BE2C (cell line): ENCODE results near the gene LAMA3.

Experiments used
- DNase-seq: peaks from one replicate; pipeline ENCODE4 v3.0.0-alpha.2; 2020
- H3K27me3 ChIP-seq: fragments of 250-450 bp; sonication (Bioruptor Pico); 2 replicates; pipeline ENCODE4 v1.5.1; 2020; ENCODE audit warnings: mild to moderate bottlenecking
- H3K36me3 ChIP-seq: fragments of 250-450 bp; sonication (Bioruptor Pico); 2 replicates; pipeline ENCODE4 v1.5.1; 2020; ENCODE audit warnings: mild to moderate bottlenecking
- H3K4me1 ChIP-seq: fragments of 250-450 bp; sonication (Bioruptor Pico); 2 replicates; pipeline ENCODE4 v1.5.1; 2020
- H3K4me3 ChIP-seq: 2 replicates; pipeline ENCODE4 v1.5.1; 2011; ENCODE audit warnings: low read depth, low read length
- H3K9me3 ChIP-seq: fragments of 250-450 bp; sonication (Bioruptor Pico); 2 replicates; pipeline ENCODE4 v1.5.1; 2020
- TF ChIP-seq, protein P1 (sequence below): IDR thresholded peaks from 2 replicates; pipeline ENCODE4 v1.5.1; 2012; ENCODE audit warnings: mild to moderate bottlenecking, low read depth, low read length

The LAMA3 gene

DNA sequence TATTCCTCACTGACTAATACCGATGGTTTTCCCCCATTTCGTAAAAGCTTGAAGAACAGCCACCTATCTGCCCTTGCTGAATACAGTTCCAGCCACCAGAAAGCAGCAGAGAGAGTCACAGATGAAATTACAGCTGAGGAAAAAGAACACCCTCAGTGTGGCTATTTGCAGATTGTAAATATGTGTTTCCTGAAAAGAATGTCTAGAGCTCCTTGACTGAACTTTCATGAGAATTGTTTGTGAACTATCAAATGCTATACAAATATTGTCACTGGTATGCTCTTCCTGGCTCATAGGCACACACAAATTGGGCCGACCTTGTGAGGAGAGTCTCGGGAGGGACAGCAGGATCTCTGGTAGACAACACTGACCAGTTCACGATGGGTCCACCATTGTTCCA lies 267.2 kb downstream of the LAMA3 start:
- H3K4me1 ChIP-seq: no peaks in the 10 kb centered on the region
- no peak overlapping the region for H3K4me3 ChIP-seq
- TF ChIP-seq, protein P1, sequence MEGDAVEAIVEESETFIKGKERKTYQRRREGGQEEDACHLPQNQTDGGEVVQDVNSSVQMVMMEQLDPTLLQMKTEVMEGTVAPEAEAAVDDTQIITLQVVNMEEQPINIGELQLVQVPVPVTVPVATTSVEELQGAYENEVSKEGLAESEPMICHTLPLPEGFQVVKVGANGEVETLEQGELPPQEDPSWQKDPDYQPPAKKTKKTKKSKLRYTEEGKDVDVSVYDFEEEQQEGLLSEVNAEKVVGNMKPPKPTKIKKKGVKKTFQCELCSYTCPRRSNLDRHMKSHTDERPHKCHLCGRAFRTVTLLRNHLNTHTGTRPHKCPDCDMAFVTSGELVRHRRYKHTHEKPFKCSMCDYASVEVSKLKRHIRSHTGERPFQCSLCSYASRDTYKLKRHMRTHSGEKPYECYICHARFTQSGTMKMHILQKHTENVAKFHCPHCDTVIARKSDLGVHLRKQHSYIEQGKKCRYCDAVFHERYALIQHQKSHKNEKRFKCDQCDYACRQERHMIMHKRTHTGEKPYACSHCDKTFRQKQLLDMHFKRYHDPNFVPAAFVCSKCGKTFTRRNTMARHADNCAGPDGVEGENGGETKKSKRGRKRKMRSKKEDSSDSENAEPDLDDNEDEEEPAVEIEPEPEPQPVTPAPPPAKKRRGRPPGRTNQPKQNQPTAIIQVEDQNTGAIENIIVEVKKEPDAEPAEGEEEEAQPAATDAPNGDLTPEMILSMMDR: no peak
- no peaks in the 10 kb centered on the region for H3K36me3 ChIP-seq
- H3K27me3 ChIP-seq: no peaks in the 10 kb centered on the region
- no peak for DNase-seq
- H3K9me3 ChIP-seq: no peaks in the 10 kb centered on the region

DNA sequence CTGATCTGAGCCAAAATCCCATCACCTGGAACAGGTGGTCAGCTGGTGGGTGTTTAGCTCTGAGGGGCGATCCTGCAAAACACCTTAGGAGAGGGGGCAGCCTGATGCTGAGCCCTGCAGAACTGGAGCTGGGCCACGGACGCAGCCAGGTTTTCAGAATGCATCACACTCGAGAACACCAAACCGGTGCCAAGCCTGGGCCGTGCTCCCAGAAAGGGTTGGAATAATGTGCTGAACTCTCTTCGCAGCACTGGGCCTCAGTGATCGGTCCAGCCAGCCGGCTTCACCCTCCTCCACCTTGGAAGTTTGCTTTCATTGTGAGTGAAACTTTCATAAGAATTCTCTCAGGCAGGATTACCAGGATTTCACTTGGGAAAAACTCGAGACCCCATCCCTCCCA lies 268.8 kb downstream of the LAMA3 start:
- DNase-seq: no peak
- no peaks in the 10 kb centered on the region for H3K27me3 ChIP-seq
- no peak overlapping the region for H3K4me3 ChIP-seq
- TF ChIP-seq, protein P1: no peak
- no peaks in the 10 kb centered on the region for H3K4me1 ChIP-seq
- no peaks in the 10 kb centered on the region for H3K36me3 ChIP-seq
- H3K9me3 ChIP-seq: no peaks in the 10 kb centered on the region

DNA sequence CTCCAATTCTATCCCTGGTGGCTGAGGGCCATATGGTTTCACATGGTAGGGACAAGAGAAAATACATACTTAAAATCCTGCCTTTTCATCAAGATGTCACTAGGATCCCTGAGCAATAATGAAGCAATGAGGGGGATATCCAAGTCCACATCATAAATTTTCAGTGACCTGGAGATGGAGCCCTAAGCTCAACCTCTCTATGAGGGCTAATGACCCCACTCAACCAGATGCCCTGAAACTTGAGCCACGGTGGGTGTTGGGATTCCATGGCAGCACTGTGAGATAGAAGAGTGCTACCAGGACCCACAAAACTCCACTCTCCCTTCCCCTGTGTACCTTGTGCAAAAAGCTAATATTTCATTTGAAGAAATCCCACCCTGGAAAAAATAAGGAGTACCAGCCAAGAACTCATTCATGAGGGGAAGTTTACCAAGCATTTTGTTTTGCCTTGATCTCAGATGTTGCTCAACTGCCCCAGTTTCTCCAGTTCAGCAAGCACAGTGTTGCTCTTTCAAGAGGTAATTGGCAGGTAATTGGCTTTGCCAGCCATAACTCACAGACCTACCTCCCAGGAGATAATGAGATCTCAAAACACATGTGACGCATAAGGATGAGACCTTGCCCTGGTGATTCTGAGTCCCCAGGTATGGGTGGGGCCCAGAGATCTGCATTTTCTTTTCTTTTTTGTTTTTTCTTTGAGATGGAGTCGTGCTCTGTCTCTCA lies 274.4 kb downstream of the LAMA3 start:
- H3K36me3 ChIP-seq: no peaks in the 10 kb centered on the region
- H3K9me3 ChIP-seq: no peaks in the 10 kb centered on the region
- H3K4me1 ChIP-seq: no peaks in the 10 kb centered on the region
- DNase-seq: no peak
- no peaks in the 10 kb centered on the region for H3K27me3 ChIP-seq
- TF ChIP-seq, protein P1: no peak
- no peak overlapping the region for H3K4me3 ChIP-seq

DNA sequence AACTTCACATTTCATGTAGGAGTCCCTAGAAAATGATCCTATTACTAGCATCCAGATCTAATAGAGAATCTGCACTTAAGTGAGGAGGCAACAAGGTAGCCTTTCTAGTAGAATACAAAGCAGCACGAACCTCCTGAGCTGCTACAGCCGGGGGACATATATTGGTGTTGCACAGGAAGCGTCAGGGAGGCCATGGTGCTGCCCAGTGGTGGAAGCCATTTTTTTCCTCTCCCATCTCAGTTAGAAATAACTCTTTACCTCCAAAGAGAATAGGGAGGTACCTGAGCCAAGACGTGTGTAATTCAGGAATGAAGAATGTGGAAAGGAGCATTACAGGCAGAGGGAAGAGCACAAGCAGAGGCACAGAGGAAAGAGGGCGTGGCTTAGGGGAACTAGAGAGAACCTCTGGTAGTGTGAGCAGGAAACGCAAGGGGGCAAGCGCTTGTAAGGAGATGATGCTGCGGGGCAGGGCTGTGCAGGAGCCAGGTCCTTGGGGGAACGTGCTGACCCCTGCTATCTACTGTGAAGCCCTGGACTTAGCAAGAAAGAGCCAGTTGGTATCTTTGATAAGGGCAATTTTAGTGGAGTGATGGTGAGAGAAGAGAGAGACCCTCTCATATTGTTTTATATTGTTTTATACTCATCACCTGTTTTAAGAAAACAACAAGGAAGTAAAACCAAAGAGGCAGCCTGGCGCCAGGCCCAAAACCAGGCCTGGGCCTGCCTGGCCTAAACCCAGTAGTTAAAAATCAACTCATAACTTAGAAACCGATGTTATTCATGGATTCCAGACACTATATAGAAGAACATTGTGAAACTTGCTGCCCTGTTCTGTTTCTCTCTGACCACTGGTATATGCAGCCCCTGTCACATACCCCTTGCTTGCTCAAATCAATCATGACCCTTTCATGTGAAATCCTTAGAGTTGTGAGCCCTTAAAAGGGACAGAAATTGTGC lies 275.3 kb downstream of the LAMA3 start:
- TF ChIP-seq, protein P1: no peak
- no peak for DNase-seq
- Histone ChIP-seq H3K4me3 (no peak overlapping the region), H3K27me3 (no peaks in the 10 kb centered on the region), H3K4me1 (no peaks in the 10 kb centered on the region), H3K9me3 (no peaks in the 10 kb centered on the region), H3K36me3 (no peaks in the 10 kb centered on the region)

DNA sequence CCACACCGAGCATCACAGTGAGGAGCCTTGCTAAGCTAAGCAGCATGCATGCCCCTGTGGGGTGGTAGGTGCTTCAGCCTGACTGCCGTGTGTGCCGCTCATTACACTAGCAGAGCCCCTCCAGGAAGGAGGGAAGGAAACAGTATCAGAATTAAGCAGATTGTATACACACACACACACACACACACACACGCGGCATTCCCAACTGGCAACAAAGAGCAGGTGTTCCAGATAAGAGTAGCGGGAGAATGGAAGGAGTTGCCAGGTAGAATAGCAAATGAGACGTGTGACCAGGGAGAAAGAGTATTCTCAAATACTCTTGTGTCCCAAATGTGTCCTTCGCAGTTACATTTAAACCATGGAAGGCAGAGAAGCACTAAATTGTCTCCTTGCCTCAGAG lies 277.7 kb downstream of the LAMA3 start:
- no peaks in the 10 kb centered on the region for H3K27me3 ChIP-seq
- H3K36me3 ChIP-seq: no peaks in the 10 kb centered on the region
- no peak for DNase-seq
- H3K9me3 ChIP-seq: no peaks in the 10 kb centered on the region
- H3K4me3 ChIP-seq: no peak overlapping the region
- no peaks in the 10 kb centered on the region for H3K4me1 ChIP-seq
- TF ChIP-seq, protein P1: no peak
